SK-N-SH (cell line): Measurements from ENCODE around the gene COL2A1. TPM values are rescaled to one million over a fixed set of nuclear protein-coding genes. Genes with fewer than 3 reads are reported as not detected.

Experiments used
- CTCF ChIA-PET: fragments of 300-600, 350-600 bp; formaldehyde crosslinking; extraction: SDS; loops from one replicate; lab custom pipeline; 2021; lab: Yijun Ruan, JAX
- POLR2A ChIA-PET: fragments of 350-600 bp; sonication (Branson Sonifier 250); formaldehyde crosslinking; extraction: SDS; loops from one replicate; lab custom pipeline; 2020; ENCODE audit warnings: antibody characterized with exemption, inconsistent platforms; lab: Yijun Ruan, JAX
- DNase-seq: peaks from one replicate; pipeline ENCODE4 v3.0.0; 2012
- H2AFZ ChIP-seq: fragments of 200-600 bp; sonication (generic); 2 replicates; pipeline ENCODE4 v1.8.1; 2016; ENCODE audit warnings: antibody characterized with exemption, mild to moderate bottlenecking, low read depth
- H3F3A ChIP-seq: fragments of 200-600 bp; sonication (generic); replicated peaks from 2 replicates; pipeline ENCODE3; 2016; ENCODE audit warnings: antibody characterized with exemption, mild to moderate bottlenecking; ENCODE audit not compliant: insufficient read depth
- H3K27ac ChIP-seq, 2 experiments: fragments of 200-500 bp in 1 of 2; fragments of 200-600 bp in 1 of 2; sonication (Bioruptor generic) in 1 of 2; sonication (generic), shearing (Covaris generic) in 1 of 2; 2 replicates each; pipeline versions ENCODE4 v1.5.1 to v1.6.1; 2014 to 2016; ENCODE audit warnings: low read depth in 2 of 2, inconsistent platforms in 1 of 2, low read length in 1 of 2, mild to moderate bottlenecking in 1 of 2, mixed read lengths in 1 of 2
- H3K27me3 ChIP-seq: fragments of 200-600 bp; sonication (generic), shearing (Covaris generic); 2 replicates; pipeline ENCODE4 v1.6.1; 2016; ENCODE audit warnings: mixed run types; ENCODE audit not compliant: insufficient read depth
- H3K36me3 ChIP-seq, 2 experiments: fragments of 200-500 bp in 1 of 2; fragments of 200-600 bp in 1 of 2; sonication (Bioruptor generic) in 1 of 2; sonication (generic) in 1 of 2; replicated peaks in 1 of 2; 2 replicates each; pipeline versions ENCODE3 to v1.5.1; 2014 to 2016; ENCODE audit warnings: low read length in 1 of 2, mild to moderate bottlenecking in 1 of 2; ENCODE audit not compliant: insufficient read depth in 2 of 2, control insufficient read depth in 1 of 2
- H3K4me1 ChIP-seq, 2 experiments: fragments of 200-500 bp in 1 of 2; fragments of 200-600 bp in 1 of 2; sonication (Bioruptor generic) in 1 of 2; sonication (generic), shearing (Covaris generic) in 1 of 2; 2 replicates each; pipeline versions ENCODE4 v1.5.1 to v1.6.1; 2014 to 2016; ENCODE audit warnings: low read depth in 1 of 2, low read length in 1 of 2, mixed run types in 1 of 2; ENCODE audit not compliant: insufficient read depth in 2 of 2, control insufficient read depth in 1 of 2
- H3K4me2 ChIP-seq: fragments of 200-600 bp; sonication (generic), shearing (Covaris generic); 2 replicates; pipeline ENCODE4 v1.6.1; 2017; ENCODE audit warnings: mixed run types
- H3K4me3 ChIP-seq, 2 experiments: fragments of 200-500 bp in 1 of 2; fragments of 200-600 bp in 1 of 2; sonication (Bioruptor generic) in 1 of 2; sonication (generic), shearing (Covaris generic) in 1 of 2; 2 replicates each; pipeline versions ENCODE4 v1.5.1 to v1.8.1; 2014 to 2016; ENCODE audit warnings: low read depth in 2 of 2, inconsistent platforms in 1 of 2, low read length in 1 of 2, mild to moderate bottlenecking in 1 of 2, mixed read lengths in 1 of 2, moderate library complexity in 1 of 2
- H3K79me2 ChIP-seq: fragments of 200-600 bp; sonication (generic); 2 replicates; pipeline ENCODE4 v1.8.1; 2017; ENCODE audit warnings: mild to moderate bottlenecking; ENCODE audit not compliant: insufficient read depth
- H3K9ac ChIP-seq: fragments of 200-600 bp; sonication (generic); 2 replicates; pipeline ENCODE4 v1.6.1; 2017; ENCODE audit warnings: mixed run types
- H3K9me2 ChIP-seq: fragments of 200-600 bp; sonication (generic); 2 replicates; pipeline ENCODE4 v1.6.1; 2017; ENCODE audit warnings: mixed run types
- H3K9me3 ChIP-seq: fragments of 200-600 bp; sonication (generic); 2 replicates; pipeline ENCODE4 v1.6.1; 2017; ENCODE audit warnings: mixed run types, mild to moderate bottlenecking, moderate library complexity
- H4K20me1 ChIP-seq: fragments of 200-600 bp; sonication (generic); 2 replicates; pipeline ENCODE4 v1.6.1; 2017; ENCODE audit warnings: mild to moderate bottlenecking, mixed run types; ENCODE audit not compliant: insufficient read depth
- FOSL2 ChIP-seq: IDR thresholded peaks from 2 replicates; pipeline ENCODE4 v1.4.0; 2012; ENCODE audit warnings: low read depth, mild to moderate bottlenecking, moderate library complexity, borderline replicate concordance
- FOXM1 ChIP-seq: IDR thresholded peaks from 2 replicates; pipeline ENCODE4 v1.4.0; 2012; ENCODE audit warnings: low read depth, mild to moderate bottlenecking
- GATA2 ChIP-seq: sonication (generic); formaldehyde crosslinking; IDR thresholded peaks from 2 replicates; pipeline ENCODE4 v1.5.0; 2020; ENCODE audit warnings: mild to moderate bottlenecking, missing genetic modification reagents
- MEF2A ChIP-seq: IDR thresholded peaks from 2 replicates; pipeline ENCODE4 v1.4.0; 2012; ENCODE audit warnings: low read depth, borderline replicate concordance
- PBX3 ChIP-seq: IDR thresholded peaks from 2 replicates; pipeline ENCODE4; 2012
- RAD21 ChIP-seq: IDR thresholded peaks from 2 replicates; pipeline ENCODE4 v1.6.1; 2012; ENCODE audit warnings: mild to moderate bottlenecking, low read length
- REST ChIP-seq: IDR thresholded peaks from 2 replicates; pipeline ENCODE4 v1.6.1; 2012; ENCODE audit warnings: mild to moderate bottlenecking, low read depth, low read length, moderate library complexity
- YY1 ChIP-seq: IDR thresholded peaks from 2 replicates; pipeline ENCODE4 v1.4.0; 2012; ENCODE audit warnings: low read depth, mild to moderate bottlenecking
- WGBS: methylation state at CpG from one replicate; pipeline ENCODE4 v1.1.6; 2017; ENCODE audit warnings: low lambda C conversion rate; 5-methylcytosine and 5-hydroxymethylcytosine counted together
- polyA plus RNA-seq, 3 experiments: library from polyadenylated mRNA; depleted of rRNA; stranded (reverse); fragments of >200 nt; gene quantifications; 2 replicates each; pipeline ENCODE4 v1.2.3, GENCODE V29; 2012

COL2A1 gene
- polyA plus RNA-seq, 1 of the 3 experiments (the other 2 are of a cell fraction): 0.02 TPM

- no peak for TF ChIP-seq PBX3
- no peak for TF ChIP-seq FOSL2
- TF ChIP-seq RAD21: no peak
- TF ChIP-seq MEF2A: no peak
Observed at GRCh38 chr12:47938594-47938993, 65.7 kb downstream of the COL2A1 start (continued).

GRCh38 chr12:47938093-47938492, 66.2 kb downstream of the COL2A1 start:
- CTCF ChIA-PET: interaction anchor here (0.7 to 4.2 kb wide), 8 partner anchors 9 to 222 kb away, joined by 3 to 34 read pairs (median 3); partner anchors contain the start of genes TMEM106C and VDR
- no peaks in the 10 kb centered on the region for H3K9me3 ChIP-seq

More at GRCh38 chr12:47938093-47938492, 66.2 kb downstream of the COL2A1 start:
- H3K27ac ChIP-seq: no peak overlapping the region
- no peak for DNase-seq
- 79% methylated on average over 1 of the region's 1 CpG for WGBS
- no peak overlapping the region for H2AFZ ChIP-seq
- H3K4me3 ChIP-seq: no peak overlapping the region
- H3K4me1 ChIP-seq: peaks cover 0 to 16% of the 10 kb centered on the region in 2 experiments; a peak in 2 of 4 replicates
- POLR2A ChIA-PET: no interaction called here
- H3F3A ChIP-seq: no peaks in the 10 kb centered on the region
- TF ChIP-seq YY1: no peak
- no peak for TF ChIP-seq FOXM1
- TF ChIP-seq REST: no peak
- no peak for TF ChIP-seq GATA2 (CRISPR knock-in tag)
- no peak overlapping the region for H3K4me2 ChIP-seq
- H3K9me2 ChIP-seq: no peaks in the 10 kb centered on the region
- no peaks in the 10 kb centered on the region for H3K36me3 ChIP-seq
- H4K20me1 ChIP-seq: no peaks in the 10 kb centered on the region
- no peaks in the 10 kb centered on the region for H3K79me2 ChIP-seq
- H3K9ac ChIP-seq: no peak overlapping the region
- no peaks in the 10 kb centered on the region; the same call in 1 of the 2 replicates for H3K27me3 ChIP-seq
